ENCODE measurements around the gene CDH13. TPM values are rescaled to one million over a fixed set of nuclear protein-coding genes. Genes with fewer than 3 reads are reported as not detected.
"Not testable (repeated sequence)": the region's sequence is repeated elsewhere in the genome, so short reads cannot be mapped to it uniquely, and the experiment has no call there.

The CDH13 gene
- polyA plus RNA-seq, 2 of the 4 experiments (the other 2 are of a cell fraction) = not detected

- DNase-seq (ENCODE audit: low read depth in 1 of 2, low spot score in 1 of 2) = no peak
- no peak for ATAC-seq
- ChIA-PET POLR2A (no interaction called here), CTCF (no interaction called here)
- Histone ChIP-seq H3K4me2 (no peak overlapping the region), H3K9me3 (no peaks in the 10 kb centered on the region; the same call in 2 of the 3 replicates), H3K4me3 (no peak overlapping the region), H3K4me1 (no peaks in the 10 kb centered on the region), H3K27ac (no peak overlapping the region)
- no peak for TF ChIP-seq HEYL (CRISPR knock-in tag; IDR thresholded peaks at IDR 0.05)
- no peak for TF ChIP-seq FOXS1 (CRISPR knock-in tag; IDR thresholded peaks at IDR 0.05)
- TF ChIP-seq CBX8 (IDR thresholded peaks at IDR 0.05) = no peak
- no peak for TF ChIP-seq PBX3 (IDR thresholded peaks at IDR 0.05)
- TF ChIP-seq USF2 (IDR thresholded peaks at IDR 0.05) = no peak
- no peak for TF ChIP-seq HOXA7 (CRISPR knock-in tag; IDR thresholded peaks at IDR 0.05)
- TF ChIP-seq RFX5 (IDR thresholded peaks at IDR 0.05) = no peak
- no peak for TF ChIP-seq ATOH8 (CRISPR knock-in tag; IDR thresholded peaks at IDR 0.05; ENCODE audit: low read depth)
- TF ChIP-seq HMGXB4 (CRISPR knock-in tag; IDR thresholded peaks at IDR 0.05; ENCODE audit: borderline replicate concordance) = no peak
- TF ChIP-seq SREBF2 (IDR thresholded peaks at IDR 0.05) = no peak
- TF ChIP-seq HOXB13 (CRISPR knock-in tag; IDR thresholded peaks at IDR 0.05; ENCODE audit: low read depth) = no peak
- no peak for TF ChIP-seq RNF2 (IDR thresholded peaks at IDR 0.05; ENCODE audit: borderline replicate concordance, low read depth)
- no peak for TF ChIP-seq HES2 (IDR thresholded peaks at IDR 0.05)
- TF ChIP-seq EHMT2 (IDR thresholded peaks at IDR 0.05; ENCODE audit: low read depth) = no peak
- TF ChIP-seq CBX2 (IDR thresholded peaks at IDR 0.05; ENCODE audit: borderline replicate concordance, low read depth) = no peak
- no peak for TF ChIP-seq JUN (IDR thresholded peaks at IDR 0.05)
- WGBS (ENCODE audit: missing lambda C conversion rate) = 0% methylated on average over 2 of the region's 2 CpGs
- no peak for FAIRE-seq
These were observed 299.7 kb downstream of the CDH13 start for GRCh38 chr16:82926500-82926899.

GRCh38 chr16:82933933-82934332, 307.2 kb downstream of the CDH13 start:
- H3K4me3 ChIP-seq; H3K27ac ChIP-seq; H3K4me2 ChIP-seq; POLR2A ChIA-PET; H3K4me1 ChIP-seq; DNase-seq (ENCODE audit: low read depth in 1 of 2, low spot score in 1 of 2); FAIRE-seq; CTCF ChIA-PET; H3K9me3 ChIP-seq; ATAC-seq: not testable (repeated sequence)
- WGBS (ENCODE audit: missing lambda C conversion rate) = 0% methylated on average over 2 of the region's 2 CpGs

GRCh38 chr16:82935766-82936165, 309.0 kb downstream of the CDH13 start:
- DNase-seq (ENCODE audit: low read depth in 1 of 2, low spot score in 1 of 2) (no peak), ATAC-seq (no peak), FAIRE-seq (no peak)
- 0% methylated on average over 4 of the region's 4 CpGs for WGBS (ENCODE audit: missing lambda C conversion rate)
- Histone ChIP-seq H3K27ac (no peak overlapping the region), H3K9me3 (no peaks in the 10 kb centered on the region), H3K4me2 (no peak overlapping the region), H3K4me3 (no peak overlapping the region), H3K4me1 (no peaks in the 10 kb centered on the region)
- ChIA-PET POLR2A (no interaction called here), CTCF (no interaction called here)
- no peak for TF ChIP-seq TP53 (CRISPR knock-in tag; IDR thresholded peaks at IDR 0.05)
- TF ChIP-seq MAZ (IDR thresholded peaks at IDR 0.05; ENCODE audit: borderline replicate concordance, low read depth, low read length) = no peak
- TF ChIP-seq ZC3H11A (IDR thresholded peaks at IDR 0.05) = no peak
- no peak for TF ChIP-seq HOXB5 (CRISPR knock-in tag; IDR thresholded peaks at IDR 0.05)
- TF ChIP-seq TFCP2L1 (CRISPR knock-in tag; IDR thresholded peaks at IDR 0.05) = no peak
- no peak for TF ChIP-seq HOXB13 (CRISPR knock-in tag; IDR thresholded peaks at IDR 0.05; ENCODE audit: low read depth)
- no peak for TF ChIP-seq MYC (IDR thresholded peaks at IDR 0.05; ENCODE audit: borderline replicate concordance, low read length)
- TF ChIP-seq RFX5 (IDR thresholded peaks at IDR 0.05) = no peak
- TF ChIP-seq RAD21 (conservative IDR thresholded peaks at IDR 0.05 in 1 of 2, IDR thresholded peaks at IDR 0.05 in 1 of 2) = no peak
- TF ChIP-seq CTCF (IDR thresholded peaks at IDR 0.05) = no peak
- no peak for TF ChIP-seq PHF8 (IDR thresholded peaks at IDR 0.05; ENCODE audit: borderline replicate concordance, low read depth)
- no peak for TF ChIP-seq SMC3 (IDR thresholded peaks at IDR 0.05)
- no peak for TF ChIP-seq CHD2 (IDR thresholded peaks at IDR 0.05; ENCODE audit: low read length, partially characterized antibody)
- no peak for TF ChIP-seq ESRRA (IDR thresholded peaks at IDR 0.05; ENCODE audit: borderline replicate concordance, low read length)
